Mesendoderm (in vitro differentiated cells): ENCODE measurements around the gene CHST8.

Source experiments
- DNase-seq: peaks from one replicate; pipeline ENCODE4 v3.0.0; 2013
- H2AK5ac ChIP-seq: 2 replicates; pipeline ENCODE4 v1.6.1; 2013; ENCODE audit warnings: low read length, inconsistent platforms
- H2BK120ac ChIP-seq: 2 replicates; pipeline ENCODE4 v1.6.1; 2013; ENCODE audit warnings: low read depth, mild to moderate bottlenecking, low read length, moderate library complexity, mixed read lengths
- H2BK15ac ChIP-seq: replicated peaks from 2 replicates; pipeline ENCODE4 v1.6.1; 2013; ENCODE audit warnings: low read depth, mild to moderate bottlenecking, moderate library complexity
- H2BK5ac ChIP-seq: 2 replicates; pipeline ENCODE4 v1.6.1; 2013; ENCODE audit warnings: low read length, inconsistent platforms
- H3K18ac ChIP-seq: 2 replicates; pipeline ENCODE4 v1.6.1; 2013; ENCODE audit warnings: mild to moderate bottlenecking, low read length, mixed read lengths
- H3K23ac ChIP-seq: one replicate; pipeline ENCODE4 v1.6.1; 2013; ENCODE audit warnings: low read length
- H3K27ac ChIP-seq: 2 replicates; pipeline ENCODE4 v1.5.1; 2013; ENCODE audit warnings: low read depth, mild to moderate bottlenecking, inconsistent platforms, low read length, moderate library complexity
- H3K27me3 ChIP-seq: 2 replicates; pipeline ENCODE4 v1.6.1; 2013; ENCODE audit warnings: low read length, control low read depth, mild to moderate bottlenecking, inconsistent platforms; ENCODE audit not compliant: insufficient read depth, poor library complexity
- H3K36me3 ChIP-seq: 2 replicates; pipeline ENCODE4 v1.6.1; 2013; ENCODE audit warnings: low read length, inconsistent platforms; ENCODE audit not compliant: control insufficient read depth, insufficient read depth
- H3K4ac ChIP-seq: one replicate; pipeline ENCODE4 v1.6.1; 2013; ENCODE audit warnings: low read depth, mild to moderate bottlenecking, low read length, moderate library complexity
- H3K4me1 ChIP-seq: 2 replicates; pipeline ENCODE4 v1.6.1; 2013; ENCODE audit warnings: low read depth, low read length, inconsistent platforms; ENCODE audit not compliant: control insufficient read depth
- H3K4me2 ChIP-seq: 2 replicates; pipeline ENCODE4 v1.6.1; 2013; ENCODE audit warnings: low read length
- H3K4me3 ChIP-seq: 2 replicates; pipeline ENCODE4 v1.5.1; 2013; ENCODE audit warnings: mild to moderate bottlenecking, low read length
- H3K56ac ChIP-seq: one replicate; pipeline ENCODE4 v1.6.1; 2013; ENCODE audit warnings: low read length
- H3K79me1 ChIP-seq: 2 replicates; pipeline ENCODE4 v1.6.1; 2013; ENCODE audit warnings: low read length, inconsistent platforms
- H3K79me2 ChIP-seq: 2 replicates; pipeline ENCODE4 v1.6.1; 2013; ENCODE audit warnings: mild to moderate bottlenecking, low read length; ENCODE audit not compliant: control insufficient read depth, insufficient read depth
- H3K9ac ChIP-seq: 2 replicates; pipeline ENCODE4 v1.6.1; 2013; ENCODE audit warnings: low read length, inconsistent platforms
- H4K5ac ChIP-seq: one replicate; pipeline ENCODE4 v1.6.1; 2013; ENCODE audit warnings: low read length
- H4K8ac ChIP-seq: one replicate; pipeline ENCODE4 v1.6.1; 2013; ENCODE audit warnings: low read depth, mild to moderate bottlenecking, control low read depth, low read length, moderate library complexity
- WGBS: extraction: QIAGEN DNeasy Blood & Tissue Kit; methylation state at CpG from one replicate; pipeline ENCODE4 v1.1.7; 2013; ENCODE audit warnings: low lambda C conversion rate, missing lambda C conversion rate; ENCODE audit not compliant: insufficient coverage; ENCODE audit errors: extremely low coverage; 5-methylcytosine and 5-hydroxymethylcytosine counted together

CHST8 gene

DNA sequence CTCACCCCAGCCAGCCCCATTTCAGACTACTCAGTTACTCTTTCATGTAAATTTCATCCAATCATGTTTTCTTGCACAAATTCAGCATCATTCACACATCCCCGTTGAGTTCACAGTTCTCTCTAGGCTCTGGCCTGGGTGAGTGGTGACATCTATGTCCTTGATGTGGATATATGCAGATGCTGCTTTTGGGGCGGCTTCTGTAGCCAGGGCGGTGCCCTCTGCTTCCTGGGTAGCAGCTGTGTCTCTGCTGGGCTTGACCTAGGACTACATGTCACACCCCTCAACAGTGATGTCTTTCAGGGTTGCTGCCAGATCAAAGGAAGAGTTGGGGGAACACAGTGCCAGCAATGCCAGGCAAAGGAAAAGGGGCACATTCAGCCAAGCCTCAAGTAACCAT, 106.4 kb downstream of the CHST8 start:
- no peak overlapping the region for H2AK5ac ChIP-seq
- no peaks in the 10 kb centered on the region for H3K36me3 ChIP-seq
- no peaks in the 10 kb centered on the region for H3K27me3 ChIP-seq
- H3K4me2 ChIP-seq: no peak overlapping the region
- no peak overlapping the region for H2BK5ac ChIP-seq
- no CpG with 5 or more reads among the region's 3 CpGs for WGBS
- H3K56ac ChIP-seq: no peak overlapping the region
- DNase-seq: no peak
- no peak overlapping the region for H4K5ac ChIP-seq
- H3K79me1 ChIP-seq: no peaks in the 10 kb centered on the region
- H3K79me2 ChIP-seq: no peaks in the 10 kb centered on the region
- no peak overlapping the region for H3K4ac ChIP-seq
- H4K8ac ChIP-seq: no peak overlapping the region
- no peaks in the 10 kb centered on the region for H3K4me1 ChIP-seq
- H3K27ac ChIP-seq: no peak overlapping the region
- H3K23ac ChIP-seq: no peak overlapping the region
- no peak overlapping the region for H3K9ac ChIP-seq
- H3K4me3 ChIP-seq: no peak overlapping the region
- H2BK15ac ChIP-seq: no peak overlapping the region
- no peak overlapping the region for H3K18ac ChIP-seq
- no peak overlapping the region for H2BK120ac ChIP-seq

DNA sequence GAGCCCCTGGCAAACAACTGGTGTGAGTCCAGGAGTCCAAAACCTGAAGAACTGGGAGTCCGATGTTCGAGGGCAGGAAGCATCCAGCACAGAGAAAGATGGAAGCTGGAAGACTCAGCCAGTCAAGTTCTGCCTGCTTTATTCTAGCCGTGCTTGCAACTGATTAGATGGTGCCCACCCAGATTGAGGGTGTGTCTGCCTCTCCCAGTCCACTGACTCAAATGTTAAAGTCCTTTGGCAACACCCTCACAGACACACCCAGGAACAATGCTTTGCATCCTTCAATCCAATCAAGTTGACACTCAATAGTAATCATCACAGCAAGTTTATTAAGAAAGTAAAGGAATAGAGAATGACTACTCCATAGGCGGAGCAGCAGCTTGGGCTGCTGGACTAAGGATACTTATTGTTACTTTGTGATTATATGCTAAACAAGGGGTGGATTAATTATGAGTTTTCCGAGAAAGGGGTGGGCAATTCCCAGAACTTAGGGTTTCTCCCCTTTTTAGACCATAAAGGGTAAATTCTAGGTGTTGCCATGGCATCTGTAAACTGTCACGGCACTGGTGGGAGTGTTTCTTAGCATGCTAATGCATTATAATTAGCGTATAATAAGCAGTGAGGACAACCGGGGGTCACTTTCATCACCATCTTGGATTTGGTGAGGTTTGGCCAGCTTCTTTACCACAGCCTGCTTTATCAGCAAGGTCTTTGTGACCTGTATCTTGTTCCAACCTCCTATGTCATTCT, 109.3 kb downstream of the CHST8 start:
- no peak overlapping the region for H2BK5ac ChIP-seq
- no peak for DNase-seq
- no peaks in the 10 kb centered on the region for H3K36me3 ChIP-seq
- H3K56ac ChIP-seq: no peak overlapping the region
- no peak overlapping the region for H2AK5ac ChIP-seq
- no peak overlapping the region for H2BK120ac ChIP-seq
- H3K27me3 ChIP-seq: no peaks in the 10 kb centered on the region
- H4K8ac ChIP-seq: no peak overlapping the region
- no peak overlapping the region for H3K23ac ChIP-seq
- no peak overlapping the region for H2BK15ac ChIP-seq
- no peak overlapping the region for H3K27ac ChIP-seq
- no CpG with 5 or more reads among the region's 8 CpGs for WGBS
- H3K4ac ChIP-seq: no peak overlapping the region
- no peak overlapping the region for H4K5ac ChIP-seq
- H3K79me2 ChIP-seq: no peaks in the 10 kb centered on the region
- H3K4me2 ChIP-seq: no peak overlapping the region
- H3K18ac ChIP-seq: no peak overlapping the region
- no peaks in the 10 kb centered on the region for H3K4me1 ChIP-seq
- no peaks in the 10 kb centered on the region for H3K79me1 ChIP-seq
- no peak overlapping the region for H3K4me3 ChIP-seq
- no peak overlapping the region for H3K9ac ChIP-seq

DNA sequence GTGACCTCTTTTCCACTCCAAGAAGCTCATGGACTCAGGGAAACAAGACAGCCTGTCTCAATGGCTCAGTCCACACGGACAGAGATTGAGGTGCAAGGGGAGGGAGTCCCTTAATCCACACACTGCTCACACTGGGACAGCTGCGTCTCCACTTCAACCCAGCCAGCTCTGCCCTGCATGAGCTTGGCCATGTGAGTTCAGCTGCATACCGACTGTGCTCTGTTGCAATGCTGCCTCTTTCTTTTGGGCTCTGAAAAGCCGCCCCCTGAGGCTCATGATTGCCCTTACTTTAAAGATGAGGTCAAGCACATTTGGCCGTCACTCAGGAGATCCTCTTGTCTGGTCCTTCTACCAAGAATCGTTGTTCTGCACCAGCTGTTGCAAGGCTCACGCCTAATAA, 110.1 kb downstream of the CHST8 start:
- H3K36me3 ChIP-seq: no peaks in the 10 kb centered on the region
- H3K27me3 ChIP-seq: no peaks in the 10 kb centered on the region
- H4K5ac ChIP-seq: no peak overlapping the region
- WGBS: no CpG with 5 or more reads among the region's 7 CpGs
- no peak overlapping the region for H2AK5ac ChIP-seq
- no peak overlapping the region for H3K27ac ChIP-seq
- H3K9ac ChIP-seq: no peak overlapping the region
- no peak overlapping the region for H2BK120ac ChIP-seq
- H3K18ac ChIP-seq: no peak overlapping the region
- H3K4me3 ChIP-seq: no peak overlapping the region
- H3K4me2 ChIP-seq: no peak overlapping the region
- H3K4ac ChIP-seq: no peak overlapping the region
- H2BK5ac ChIP-seq: no peak overlapping the region
- no peaks in the 10 kb centered on the region for H3K79me1 ChIP-seq
- H4K8ac ChIP-seq: no peak overlapping the region
- no peak overlapping the region for H3K23ac ChIP-seq
- no peak overlapping the region for H2BK15ac ChIP-seq
- no peak for DNase-seq
- no peaks in the 10 kb centered on the region for H3K79me2 ChIP-seq
- no peak overlapping the region for H3K56ac ChIP-seq
- no peaks in the 10 kb centered on the region for H3K4me1 ChIP-seq

DNA sequence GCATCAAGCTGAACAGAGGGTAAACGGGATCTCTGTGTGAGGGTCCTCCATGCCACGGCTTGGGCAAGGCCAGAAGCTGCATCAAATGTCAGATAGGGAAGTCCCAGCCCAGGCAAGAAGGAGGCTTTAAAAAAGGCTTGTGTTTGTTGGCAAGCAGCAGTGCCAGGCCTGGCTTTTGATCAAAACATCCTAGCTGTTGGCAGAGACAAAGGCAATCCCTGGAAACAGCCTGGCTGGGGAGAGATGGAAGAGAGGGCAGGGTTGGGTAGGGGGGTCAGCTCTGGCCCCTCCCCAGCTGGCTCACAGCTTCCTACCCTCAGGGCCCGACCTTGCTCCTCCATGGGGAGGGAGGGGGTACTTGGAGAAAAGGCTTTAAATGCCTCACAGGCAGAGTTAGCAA, 113.2 kb downstream of the CHST8 start:
- Histone ChIP-seq H3K23ac (no peak overlapping the region), H3K79me2 (no peaks in the 10 kb centered on the region), H3K56ac (no peak overlapping the region), H3K18ac (no peak overlapping the region), H4K8ac (no peak overlapping the region), H4K5ac (no peak overlapping the region), H3K27me3 (no peaks in the 10 kb centered on the region), H3K4me2 (no peak overlapping the region), H3K27ac (no peak overlapping the region), H2AK5ac (no peak overlapping the region), H3K4me1 (no peaks in the 10 kb centered on the region), H3K9ac (no peak overlapping the region), H3K4me3 (no peak overlapping the region), H3K79me1 (no peaks in the 10 kb centered on the region), H3K4ac (no peak overlapping the region), H3K36me3 (no peaks in the 10 kb centered on the region), H2BK15ac (no peak overlapping the region), H2BK120ac (no peak overlapping the region), H2BK5ac (no peak overlapping the region)
- no CpG with 5 or more reads among the region's 3 CpGs for WGBS
- DNase-seq: no peak

DNA sequence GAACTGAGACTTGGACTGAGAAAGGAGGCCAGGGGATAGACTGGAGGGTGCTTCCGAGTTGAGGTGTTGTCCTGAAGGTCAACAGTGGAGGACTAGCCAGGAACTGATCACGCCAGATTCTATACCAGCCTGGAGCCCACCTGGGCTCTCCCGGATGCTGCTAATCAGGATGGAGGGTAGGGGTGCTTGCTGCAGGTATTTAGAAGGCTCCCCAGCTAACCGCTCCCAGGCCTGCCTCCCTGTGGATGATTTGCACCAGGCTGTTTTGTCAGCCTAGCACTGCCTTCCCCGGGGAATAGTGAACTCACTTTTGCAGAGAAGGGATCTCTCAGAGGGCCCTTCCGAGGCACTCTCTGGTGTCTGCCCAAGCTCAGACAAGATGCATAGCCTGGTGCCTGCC, 114.4 kb downstream of the CHST8 start:
- Histone ChIP-seq H3K27me3 (no peaks in the 10 kb centered on the region), H2BK120ac (no peak overlapping the region), H3K79me1 (no peaks in the 10 kb centered on the region), H3K79me2 (no peaks in the 10 kb centered on the region), H3K27ac (no peak overlapping the region), H3K9ac (no peak overlapping the region), H3K23ac (no peak overlapping the region), H2BK5ac (no peak overlapping the region), H4K5ac (no peak overlapping the region), H3K18ac (no peak overlapping the region), H3K36me3 (no peaks in the 10 kb centered on the region), H4K8ac (no peak overlapping the region), H3K4me3 (no peak overlapping the region), H2BK15ac (no peak overlapping the region), H3K4me1 (no peaks in the 10 kb centered on the region), H3K4me2 (no peak overlapping the region), H3K4ac (no peak overlapping the region), H2AK5ac (no peak overlapping the region), H3K56ac (no peak overlapping the region)
- DNase-seq: no peak
- WGBS: no CpG with 5 or more reads among the region's 6 CpGs

DNA sequence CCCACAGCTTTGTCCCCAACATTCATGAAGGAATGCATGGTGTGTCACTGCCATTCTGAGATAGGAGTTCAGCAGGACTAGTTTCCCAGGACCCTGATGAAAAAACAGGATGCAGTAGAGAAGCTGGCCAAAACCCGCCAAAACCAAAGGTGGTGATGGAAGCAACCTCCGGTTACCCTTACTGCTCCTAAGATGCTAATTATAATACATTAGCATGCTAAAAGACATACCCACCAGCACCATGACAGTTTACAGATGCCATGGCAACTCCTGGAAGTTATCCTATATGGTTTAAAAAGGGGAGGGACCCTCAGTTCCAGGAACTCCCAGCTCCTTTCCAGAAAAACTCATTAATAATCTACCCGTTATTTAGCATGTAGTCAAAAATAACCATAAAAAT, 115.0 kb downstream of the CHST8 start:
- H2AK5ac ChIP-seq: no peak overlapping the region
- no peak overlapping the region for H4K8ac ChIP-seq
- no peaks in the 10 kb centered on the region for H3K27me3 ChIP-seq
- no peaks in the 10 kb centered on the region for H3K79me1 ChIP-seq
- no peak overlapping the region for H2BK5ac ChIP-seq
- H4K5ac ChIP-seq: no peak overlapping the region
- DNase-seq: no peak
- H3K23ac ChIP-seq: no peak overlapping the region
- no peak overlapping the region for H3K9ac ChIP-seq
- H3K56ac ChIP-seq: no peak overlapping the region
- no peaks in the 10 kb centered on the region for H3K79me2 ChIP-seq
- H3K27ac ChIP-seq: no peak overlapping the region
- H2BK15ac ChIP-seq: no peak overlapping the region
- H3K4ac ChIP-seq: no peak overlapping the region
- H3K4me3 ChIP-seq: no peak overlapping the region
- no peak overlapping the region for H3K4me2 ChIP-seq
- H3K18ac ChIP-seq: no peak overlapping the region
- H3K36me3 ChIP-seq: no peaks in the 10 kb centered on the region
- H3K4me1 ChIP-seq: no peaks in the 10 kb centered on the region
- WGBS: no CpG with 5 or more reads among the region's 3 CpGs
- H2BK120ac ChIP-seq: no peak overlapping the region
